NT2/D1 (cell line): ENCODE measurements around the gene CYP46A1.
"Not testable (repeated sequence)": the region's sequence is repeated elsewhere in the genome, so short reads cannot be mapped to it uniquely, and the experiment has no call there.

Experiments used
- SUZ12 ChIP-seq: IDR thresholded peaks from 2 replicates; pipeline ENCODE4 v1.6.1; 2011; ENCODE audit not compliant: insufficient read length, insufficient read depth; ENCODE audit errors: extremely low read depth
- YY1 ChIP-seq: IDR thresholded peaks from 2 replicates; pipeline ENCODE4 v1.6.1; 2011; ENCODE audit not compliant: insufficient read length, insufficient read depth

DNA sequence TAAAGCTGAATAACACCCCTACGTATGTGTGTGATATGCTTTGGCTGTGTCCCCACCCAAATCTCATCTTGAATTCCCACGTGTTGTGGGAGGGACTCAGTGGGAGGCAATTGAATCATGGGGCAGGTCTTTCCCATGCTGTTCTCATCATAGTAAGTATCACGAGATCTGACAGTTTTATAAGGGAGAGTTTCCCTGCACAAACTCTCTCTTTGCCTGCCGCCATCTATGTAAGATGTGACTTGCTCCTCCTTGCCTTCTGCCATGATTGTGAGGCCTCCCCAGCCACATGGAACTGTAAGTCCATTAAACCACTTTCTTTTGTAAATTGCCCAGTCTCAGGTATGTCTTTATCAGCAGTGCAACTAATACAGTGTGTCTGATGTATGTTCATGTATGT, 78.8 kb downstream of the CYP46A1 start:
- not testable (repeated sequence) for TF ChIP-seq SUZ12, YY1
